ENCODE results near the gene KIF1A.

DNA sequence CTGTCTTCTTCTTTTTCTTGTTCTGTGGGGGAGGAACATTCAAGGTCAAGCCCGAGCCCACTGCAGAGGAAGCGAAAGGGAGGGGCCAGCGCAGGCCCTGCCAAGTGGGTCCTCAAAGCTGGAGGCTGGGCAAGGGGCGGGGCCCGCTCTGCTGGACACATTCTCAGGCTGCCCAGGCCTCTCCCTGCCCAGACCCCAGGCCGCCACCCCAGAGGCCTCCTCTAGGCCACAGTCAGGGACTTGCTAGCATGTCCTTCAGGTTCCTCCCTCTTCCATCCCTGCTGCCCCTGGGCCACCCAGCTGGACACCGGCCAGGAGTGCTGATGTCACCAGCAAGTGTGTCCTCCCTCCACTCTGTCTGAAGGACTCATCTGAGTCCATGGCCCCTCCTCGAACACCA, 44.1 kb downstream of the KIF1A start:
- TF ChIP-seq CBX5 (IDR thresholded peaks at IDR 0.05; ENCODE audit: low read depth) (no peak), TBL1XR1 (IDR thresholded peaks at IDR 0.05; ENCODE audit: low read depth, low read length) (no peak)
- TF ChIP-seq, protein P1, sequence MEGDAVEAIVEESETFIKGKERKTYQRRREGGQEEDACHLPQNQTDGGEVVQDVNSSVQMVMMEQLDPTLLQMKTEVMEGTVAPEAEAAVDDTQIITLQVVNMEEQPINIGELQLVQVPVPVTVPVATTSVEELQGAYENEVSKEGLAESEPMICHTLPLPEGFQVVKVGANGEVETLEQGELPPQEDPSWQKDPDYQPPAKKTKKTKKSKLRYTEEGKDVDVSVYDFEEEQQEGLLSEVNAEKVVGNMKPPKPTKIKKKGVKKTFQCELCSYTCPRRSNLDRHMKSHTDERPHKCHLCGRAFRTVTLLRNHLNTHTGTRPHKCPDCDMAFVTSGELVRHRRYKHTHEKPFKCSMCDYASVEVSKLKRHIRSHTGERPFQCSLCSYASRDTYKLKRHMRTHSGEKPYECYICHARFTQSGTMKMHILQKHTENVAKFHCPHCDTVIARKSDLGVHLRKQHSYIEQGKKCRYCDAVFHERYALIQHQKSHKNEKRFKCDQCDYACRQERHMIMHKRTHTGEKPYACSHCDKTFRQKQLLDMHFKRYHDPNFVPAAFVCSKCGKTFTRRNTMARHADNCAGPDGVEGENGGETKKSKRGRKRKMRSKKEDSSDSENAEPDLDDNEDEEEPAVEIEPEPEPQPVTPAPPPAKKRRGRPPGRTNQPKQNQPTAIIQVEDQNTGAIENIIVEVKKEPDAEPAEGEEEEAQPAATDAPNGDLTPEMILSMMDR (IDR thresholded peaks at IDR 0.05 in 2 of 3, conservative IDR thresholded peaks at IDR 0.05 in 1 of 3; ENCODE audit: control insufficient read depth in 2 of 3, extremely low read depth in 1 of 3, insufficient read depth in 1 of 3, low read depth in 3 of 3, low read length in 3 of 3): no peak
